Mesendoderm (in vitro differentiated cells): ENCODE data around the gene TFDP2.
"Not testable (repeated sequence)": the region's sequence is repeated elsewhere in the genome, so short reads cannot be mapped to it uniquely, and the experiment has no call there.

ENCODE experiments used
- DNase-seq: peaks from one replicate; pipeline ENCODE4 v3.0.0; 2013
- H2AK5ac ChIP-seq: 2 replicates; pipeline ENCODE4 v1.6.1; 2013; ENCODE audit warnings: low read length, inconsistent platforms
- H2BK120ac ChIP-seq: 2 replicates; pipeline ENCODE4 v1.6.1; 2013; ENCODE audit warnings: low read depth, mild to moderate bottlenecking, low read length, moderate library complexity, mixed read lengths
- H2BK15ac ChIP-seq: replicated peaks from 2 replicates; pipeline ENCODE4 v1.6.1; 2013; ENCODE audit warnings: low read depth, mild to moderate bottlenecking, moderate library complexity
- H2BK5ac ChIP-seq: 2 replicates; pipeline ENCODE4 v1.6.1; 2013; ENCODE audit warnings: low read length, inconsistent platforms
- H3K18ac ChIP-seq: 2 replicates; pipeline ENCODE4 v1.6.1; 2013; ENCODE audit warnings: mild to moderate bottlenecking, low read length, mixed read lengths
- H3K23ac ChIP-seq: one replicate; pipeline ENCODE4 v1.6.1; 2013; ENCODE audit warnings: low read length
- H3K27ac ChIP-seq: 2 replicates; pipeline ENCODE4 v1.5.1; 2013; ENCODE audit warnings: low read depth, mild to moderate bottlenecking, inconsistent platforms, low read length, moderate library complexity
- H3K27me3 ChIP-seq: 2 replicates; pipeline ENCODE4 v1.6.1; 2013; ENCODE audit warnings: low read length, control low read depth, mild to moderate bottlenecking, inconsistent platforms; ENCODE audit not compliant: insufficient read depth, poor library complexity
- H3K36me3 ChIP-seq: 2 replicates; pipeline ENCODE4 v1.6.1; 2013; ENCODE audit warnings: low read length, inconsistent platforms; ENCODE audit not compliant: control insufficient read depth, insufficient read depth
- H3K4ac ChIP-seq: one replicate; pipeline ENCODE4 v1.6.1; 2013; ENCODE audit warnings: low read depth, mild to moderate bottlenecking, low read length, moderate library complexity
- H3K4me1 ChIP-seq: 2 replicates; pipeline ENCODE4 v1.6.1; 2013; ENCODE audit warnings: low read depth, low read length, inconsistent platforms; ENCODE audit not compliant: control insufficient read depth
- H3K4me2 ChIP-seq: 2 replicates; pipeline ENCODE4 v1.6.1; 2013; ENCODE audit warnings: low read length
- H3K4me3 ChIP-seq: 2 replicates; pipeline ENCODE4 v1.5.1; 2013; ENCODE audit warnings: mild to moderate bottlenecking, low read length
- H3K56ac ChIP-seq: one replicate; pipeline ENCODE4 v1.6.1; 2013; ENCODE audit warnings: low read length
- H3K79me1 ChIP-seq: 2 replicates; pipeline ENCODE4 v1.6.1; 2013; ENCODE audit warnings: low read length, inconsistent platforms
- H3K79me2 ChIP-seq: 2 replicates; pipeline ENCODE4 v1.6.1; 2013; ENCODE audit warnings: mild to moderate bottlenecking, low read length; ENCODE audit not compliant: control insufficient read depth, insufficient read depth
- H3K9ac ChIP-seq: 2 replicates; pipeline ENCODE4 v1.6.1; 2013; ENCODE audit warnings: low read length, inconsistent platforms
- H4K5ac ChIP-seq: one replicate; pipeline ENCODE4 v1.6.1; 2013; ENCODE audit warnings: low read length
- H4K8ac ChIP-seq: one replicate; pipeline ENCODE4 v1.6.1; 2013; ENCODE audit warnings: low read depth, mild to moderate bottlenecking, control low read depth, low read length, moderate library complexity
- WGBS: extraction: QIAGEN DNeasy Blood & Tissue Kit; methylation state at CpG from one replicate; pipeline ENCODE4 v1.1.7; 2013; ENCODE audit warnings: low lambda C conversion rate, missing lambda C conversion rate; ENCODE audit not compliant: insufficient coverage; ENCODE audit errors: extremely low coverage; 5-methylcytosine and 5-hydroxymethylcytosine counted together

Gene TFDP2

GRCh38 chr3:141925677-141926076, 223.7 kb downstream of the TFDP2 start:
- not testable (repeated sequence) for H3K36me3 ChIP-seq, H2BK15ac ChIP-seq, H3K23ac ChIP-seq, H3K4me1 ChIP-seq, H2BK120ac ChIP-seq, H3K9ac ChIP-seq, H2BK5ac ChIP-seq, H4K8ac ChIP-seq, H3K79me2 ChIP-seq, H3K4ac ChIP-seq, H3K27ac ChIP-seq, H3K27me3 ChIP-seq, H3K79me1 ChIP-seq, H2AK5ac ChIP-seq, H3K18ac ChIP-seq, H3K4me2 ChIP-seq, H3K56ac ChIP-seq, H3K4me3 ChIP-seq, H4K5ac ChIP-seq, DNase-seq
- WGBS, result no CpG with 5 or more reads among the region's 5 CpGs

DNA sequence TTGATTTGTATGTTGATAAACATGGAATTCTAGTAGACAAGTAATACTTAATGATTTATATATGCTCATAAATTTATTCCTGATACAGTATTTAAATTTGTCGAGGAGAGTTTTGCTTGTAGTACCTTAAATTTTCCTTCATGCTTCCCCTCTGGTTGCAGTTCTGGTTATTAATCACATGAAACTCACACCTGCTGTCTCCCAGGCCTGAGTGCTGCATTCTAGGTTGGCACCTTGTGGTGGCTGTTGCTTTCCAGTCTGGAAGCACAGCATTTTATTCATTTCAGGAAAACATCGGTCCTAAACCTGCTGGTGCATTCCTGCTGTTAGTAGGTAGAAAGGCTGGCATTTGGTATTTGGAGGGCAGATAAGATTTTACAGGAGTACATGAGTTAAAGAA, 228.0 kb downstream of the TFDP2 start:
- Histone ChIP-seq H4K8ac (no peak overlapping the region), H3K23ac (no peak overlapping the region), H3K79me1 (no peaks in the 10 kb centered on the region), H3K36me3 (peaks cover 7% of the 10 kb centered on the region), H3K4me3 (no peak overlapping the region), H3K27me3 (no peaks in the 10 kb centered on the region), H4K5ac (no peak overlapping the region), H3K4ac (no peak overlapping the region), H3K79me2 (no peaks in the 10 kb centered on the region), H3K9ac (no peak overlapping the region), H2BK120ac (no peak overlapping the region), H3K27ac (no peak overlapping the region), H3K56ac (no peak overlapping the region), H3K18ac (no peak overlapping the region), H2BK5ac (no peak overlapping the region), H2BK15ac (no peak overlapping the region), H2AK5ac (no peak overlapping the region), H3K4me2 (no peak overlapping the region), H3K4me1 (no peaks in the 10 kb centered on the region)
- no CpG with 5 or more reads among the region's 2 CpGs for WGBS
- no peak for DNase-seq

DNA sequence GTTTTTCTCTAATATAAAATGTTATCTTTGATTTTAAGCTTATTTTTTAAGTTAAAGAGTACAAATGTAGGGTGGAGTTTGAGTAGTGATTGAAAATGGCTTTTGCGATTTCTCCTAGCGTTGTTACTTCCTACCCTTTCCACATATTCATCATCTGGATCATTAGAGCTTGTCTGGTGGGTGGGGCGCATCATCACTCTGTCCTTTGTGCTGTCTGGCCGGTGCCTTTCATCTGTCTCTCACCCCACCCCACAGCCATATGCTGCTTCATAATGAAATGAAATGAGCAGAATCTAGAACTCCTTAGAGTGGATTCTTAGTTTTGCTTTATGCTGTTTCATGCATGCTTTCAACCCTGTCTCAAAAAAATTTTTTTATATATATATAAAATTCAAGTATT, 228.6 kb downstream of the TFDP2 start:
- Histone ChIP-seq H3K4me1 (no peaks in the 10 kb centered on the region), H4K5ac (no peak overlapping the region), H2BK15ac (no peak overlapping the region), H3K79me2 (no peaks in the 10 kb centered on the region), H3K23ac (no peak overlapping the region), H3K56ac (no peak overlapping the region), H3K9ac (no peak overlapping the region), H3K4me2 (no peak overlapping the region), H3K27ac (no peak overlapping the region), H2BK5ac (no peak overlapping the region), H2AK5ac (no peak overlapping the region), H3K79me1 (no peaks in the 10 kb centered on the region), H3K36me3 (peaks cover 7% of the 10 kb centered on the region), H3K4ac (no peak overlapping the region), H3K18ac (no peak overlapping the region), H2BK120ac (no peak overlapping the region), H4K8ac (no peak overlapping the region), H3K4me3 (no peak overlapping the region), H3K27me3 (no peaks in the 10 kb centered on the region)
- WGBS, result no CpG with 5 or more reads among the region's 4 CpGs
- no peak for DNase-seq

DNA sequence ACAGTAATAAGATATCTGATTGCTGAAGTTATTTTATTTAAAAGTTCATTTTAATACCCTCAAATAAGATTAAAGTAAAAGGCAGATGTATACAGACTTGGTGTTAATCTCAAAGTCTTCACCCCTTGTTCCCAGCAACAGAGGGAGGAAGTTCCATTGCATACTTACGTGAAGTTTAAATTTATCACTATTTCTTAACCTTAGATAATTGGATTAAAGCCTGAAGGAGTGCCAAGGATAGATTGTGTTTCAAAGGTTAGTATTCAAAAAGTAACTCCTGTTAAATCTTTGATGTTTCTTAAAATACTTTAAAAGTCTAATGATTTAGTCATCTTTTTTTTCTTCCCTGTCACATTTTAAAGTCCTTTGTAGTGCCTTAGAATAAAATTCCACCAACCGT, 233.6 kb downstream of the TFDP2 start:
- H3K4me1 ChIP-seq, result no peaks in the 10 kb centered on the region
- no peak overlapping the region for H3K18ac ChIP-seq
- no peaks in the 10 kb centered on the region for H3K79me2 ChIP-seq
- H3K4me2 ChIP-seq, result no peak overlapping the region
- no peak overlapping the region for H4K5ac ChIP-seq
- WGBS, result no CpG with 5 or more reads among the region's 2 CpGs
- no peak overlapping the region for H3K4me3 ChIP-seq
- H3K9ac ChIP-seq, result no peak overlapping the region
- H3K4ac ChIP-seq, result no peak overlapping the region
- DNase-seq, result no peak
- H3K56ac ChIP-seq, result no peak overlapping the region
- no peak overlapping the region for H4K8ac ChIP-seq
- H2AK5ac ChIP-seq, result no peak overlapping the region
- H3K36me3 ChIP-seq, result peaks cover 3% of the 10 kb centered on the region
- peaks cover 1% of the 10 kb centered on the region for H3K79me1 ChIP-seq
- H3K23ac ChIP-seq, result no peak overlapping the region
- H3K27ac ChIP-seq, result no peak overlapping the region
- no peak overlapping the region for H2BK15ac ChIP-seq
- H2BK120ac ChIP-seq, result no peak overlapping the region
- no peaks in the 10 kb centered on the region for H3K27me3 ChIP-seq
- H2BK5ac ChIP-seq, result no peak overlapping the region

- no peak for DNase-seq
- Histone ChIP-seq H3K79me2 (no peaks in the 10 kb centered on the region), H3K79me1 (peaks cover 1% of the 10 kb centered on the region), H3K23ac (no peak overlapping the region), H3K9ac (no peak overlapping the region), H3K56ac (no peak overlapping the region), H3K27ac (no peak overlapping the region), H2AK5ac (no peak overlapping the region), H3K4me2 (no peak overlapping the region), H4K8ac (no peak overlapping the region), H2BK120ac (no peak overlapping the region), H3K18ac (no peak overlapping the region), H3K27me3 (no peaks in the 10 kb centered on the region), H2BK5ac (no peak overlapping the region), H4K5ac (no peak overlapping the region), H2BK15ac (no peak overlapping the region), H3K4ac (no peak overlapping the region), H3K36me3 (peaks cover 1% of the 10 kb centered on the region), H3K4me3 (no peak overlapping the region), H3K4me1 (no peaks in the 10 kb centered on the region)
- WGBS, result no CpG with 5 or more reads among the region's 5 CpGs
These were observed 234.3 kb downstream of the TFDP2 start for GRCh38 chr3:141915016-141915415.

DNA sequence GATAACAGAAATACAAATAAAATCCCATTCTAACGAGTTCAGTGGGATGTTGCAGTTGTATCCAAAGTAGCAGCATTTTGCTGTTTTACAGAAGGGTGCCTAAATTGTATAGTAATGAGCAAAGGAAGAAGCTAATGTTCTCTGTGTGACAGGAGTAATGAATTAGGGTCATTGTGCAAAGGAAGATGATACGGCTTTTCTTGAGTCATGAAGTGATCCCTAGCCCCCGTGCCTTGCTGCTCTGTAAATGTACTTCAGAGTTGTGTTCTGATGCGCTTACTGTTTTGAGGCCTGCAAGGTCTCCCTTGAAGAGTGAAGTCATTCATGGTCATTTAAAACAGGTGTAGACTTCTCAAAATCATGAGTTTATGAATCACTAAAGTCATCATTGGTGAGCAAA, 235.0 kb downstream of the TFDP2 start:
- no peak overlapping the region for H4K5ac ChIP-seq
- H3K18ac ChIP-seq, result no peak overlapping the region
- no peak overlapping the region for H3K56ac ChIP-seq
- H3K36me3 ChIP-seq, result peaks cover 2% of the 10 kb centered on the region
- H2AK5ac ChIP-seq, result no peak overlapping the region
- no peak overlapping the region for H4K8ac ChIP-seq
- H3K79me2 ChIP-seq, result no peaks in the 10 kb centered on the region
- no peak overlapping the region for H2BK120ac ChIP-seq
- H3K79me1 ChIP-seq, result peaks cover 1% of the 10 kb centered on the region
- H3K9ac ChIP-seq, result no peak overlapping the region
- DNase-seq, result no peak
- no peak overlapping the region for H2BK15ac ChIP-seq
- no peaks in the 10 kb centered on the region for H3K27me3 ChIP-seq
- H3K27ac ChIP-seq, result no peak overlapping the region
- H3K4ac ChIP-seq, result no peak overlapping the region
- no peak overlapping the region for H3K23ac ChIP-seq
- no peaks in the 10 kb centered on the region for H3K4me1 ChIP-seq
- H2BK5ac ChIP-seq, result no peak overlapping the region
- H3K4me2 ChIP-seq, result no peak overlapping the region
- WGBS, result no CpG with 5 or more reads among the region's 4 CpGs
- H3K4me3 ChIP-seq, result no peak overlapping the region
